Measurements from ENCODE around the gene NXPH1. TPM values are rescaled to one million over a fixed set of nuclear protein-coding genes. Genes with fewer than 3 reads are reported as not detected.

NXPH1 gene
- total RNA-seq, 4 donors from 2014 or later = not detected

DNA sequence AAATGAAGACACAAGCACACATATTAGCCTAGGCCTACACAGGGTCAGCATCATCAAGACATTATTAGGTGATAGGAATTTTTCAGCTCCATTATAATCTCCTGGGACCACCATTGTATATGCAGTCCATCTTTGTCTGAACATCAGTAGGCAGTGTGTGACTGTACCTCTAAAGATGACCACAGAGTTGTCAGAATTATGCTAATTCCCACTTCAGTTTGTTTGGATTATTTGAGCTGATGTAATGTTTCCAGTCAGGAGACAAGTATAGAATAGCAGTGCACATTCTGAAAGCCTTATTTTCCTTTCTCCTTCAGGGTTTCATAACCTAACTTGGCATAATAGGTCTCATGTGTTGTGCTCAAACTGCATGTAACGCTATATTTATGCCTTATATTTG is 306.4 kb downstream of the NXPH1 start:
- Histone ChIP-seq H3K36me3 (no peaks in the 10 kb centered on the region), H3K9me3 (peaks cover 8% of the 10 kb centered on the region), H3K27me3 (no peaks in the 10 kb centered on the region), H3K4me3 (no peak overlapping the region), H3K4me1 (no peaks in the 10 kb centered on the region), H3K27ac (no peak overlapping the region)
- 85% methylated on average over 1 of the region's 1 CpG for WGBS
- no peak for TF ChIP-seq POLR2AphosphoS5 (IDR thresholded peaks at IDR 0.05)
- TF ChIP-seq POLR2A (IDR thresholded peaks at IDR 0.05) = no peak
- TF ChIP-seq EP300 (IDR thresholded peaks at IDR 0.05) = no peak
- no peak for TF ChIP-seq CTCF (IDR thresholded peaks at IDR 0.05)
- no peak for DNase-seq (ENCODE audit: low spot score in 2 of 2)

GRCh38 chr7:8742837-8743236 is 309.4 kb downstream of the NXPH1 start:
- H3K4me3 ChIP-seq = no peak overlapping the region
- no peak for DNase-seq (ENCODE audit: low spot score in 2 of 2)
- WGBS = 91% methylated on average over 2 of the region's 2 CpGs
- H3K36me3 ChIP-seq = no peaks in the 10 kb centered on the region
- no peak overlapping the region for H3K27ac ChIP-seq
- no peak for TF ChIP-seq POLR2A (IDR thresholded peaks at IDR 0.05)
- H3K9me3 ChIP-seq = no peaks in the 10 kb centered on the region
- H3K4me1 ChIP-seq = no peaks in the 10 kb centered on the region
- H3K27me3 ChIP-seq = no peaks in the 10 kb centered on the region

- no peaks in the 10 kb centered on the region for H3K27me3 ChIP-seq
- no peaks in the 10 kb centered on the region for H3K36me3 ChIP-seq
- no peaks in the 10 kb centered on the region for H3K9me3 ChIP-seq
- H3K27ac ChIP-seq = no peak overlapping the region
- 42% methylated on average over 1 of the region's 1 CpG for WGBS
- H3K4me1 ChIP-seq = no peaks in the 10 kb centered on the region
- H3K4me3 ChIP-seq = no peak overlapping the region
- TF ChIP-seq POLR2AphosphoS5 (IDR thresholded peaks at IDR 0.05) = no peak
- no peak for TF ChIP-seq CTCF (IDR thresholded peaks at IDR 0.05)
- no peak for TF ChIP-seq POLR2A (IDR thresholded peaks at IDR 0.05)
- no peak for TF ChIP-seq EP300 (IDR thresholded peaks at IDR 0.05)
- no peak for DNase-seq (ENCODE audit: low spot score in 2 of 2)
Measured at GRCh38 chr7:8747338-8747737, 313.9 kb downstream of the NXPH1 start.

- no peak for DNase-seq (ENCODE audit: low spot score in 2 of 2)
- H3K9me3 ChIP-seq = no peaks in the 10 kb centered on the region
- 70% methylated on average over 4 of the region's 4 CpGs for WGBS
- H3K36me3 ChIP-seq = no peaks in the 10 kb centered on the region
- H3K4me1 ChIP-seq = no peaks in the 10 kb centered on the region
- no peak overlapping the region for H3K4me3 ChIP-seq
- no peak overlapping the region for H3K27ac ChIP-seq
- TF ChIP-seq EP300 (IDR thresholded peaks at IDR 0.05) = no peak
- TF ChIP-seq POLR2A (IDR thresholded peaks at IDR 0.05) = no peak
- no peak for TF ChIP-seq POLR2AphosphoS5 (IDR thresholded peaks at IDR 0.05)
- no peak for TF ChIP-seq CTCF (IDR thresholded peaks at IDR 0.05)
- H3K27me3 ChIP-seq = no peaks in the 10 kb centered on the region
Measured at GRCh38 chr7:8751557-8752231, 318.3 kb downstream of the NXPH1 start.

DNA sequence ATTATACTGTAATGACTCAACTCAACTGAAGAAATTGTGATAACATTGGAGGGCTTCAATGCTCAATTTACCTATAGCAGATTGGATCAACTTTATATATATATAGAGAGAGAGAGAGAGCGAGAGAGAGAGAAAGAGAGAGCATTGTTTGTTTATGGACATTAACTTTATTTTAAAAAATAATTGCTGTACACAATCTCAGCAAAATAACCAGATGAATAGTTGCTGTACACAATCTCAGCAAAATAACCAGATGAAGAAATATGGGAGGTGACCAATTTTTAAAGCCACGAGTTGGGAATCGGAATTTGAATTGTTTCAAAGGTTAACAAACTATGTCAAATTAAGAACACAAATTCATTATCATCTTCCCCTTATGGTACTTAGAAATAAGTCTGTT is 319.9 kb downstream of the NXPH1 start:
- no peaks in the 10 kb centered on the region for H3K27me3 ChIP-seq
- no peak for DNase-seq (ENCODE audit: low spot score in 2 of 2)
- TF ChIP-seq CTCF (IDR thresholded peaks at IDR 0.05) (no peak), POLR2AphosphoS5 (IDR thresholded peaks at IDR 0.05) (no peak), POLR2A (IDR thresholded peaks at IDR 0.05) (no peak), EP300 (IDR thresholded peaks at IDR 0.05) (no peak)
- WGBS = 92% methylated on average over 3 of the region's 3 CpGs
- H3K4me1 ChIP-seq = no peaks in the 10 kb centered on the region
- no peak overlapping the region for H3K27ac ChIP-seq
- no peak overlapping the region for H3K4me3 ChIP-seq
- no peaks in the 10 kb centered on the region for H3K9me3 ChIP-seq
- H3K36me3 ChIP-seq = no peaks in the 10 kb centered on the region

DNA sequence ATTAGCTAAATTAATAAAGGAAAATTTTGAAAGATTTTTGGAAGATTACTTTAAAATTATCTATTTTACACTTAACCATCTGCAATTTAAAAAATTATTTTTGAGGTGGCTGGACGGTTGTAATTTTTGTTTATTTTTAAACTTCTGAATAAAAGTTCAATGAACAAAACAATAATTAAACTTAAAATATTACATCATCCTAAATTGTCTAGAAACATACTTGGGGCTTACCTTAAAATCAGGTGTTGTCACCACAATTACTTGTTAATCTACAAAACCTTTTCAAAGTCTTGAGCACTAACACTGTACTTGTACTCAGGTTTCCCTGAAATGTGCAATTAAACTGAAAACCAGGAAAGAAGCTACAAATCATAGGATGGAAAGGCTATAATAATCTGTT is 328.3 kb downstream of the NXPH1 start:
- TF ChIP-seq POLR2A (IDR thresholded peaks at IDR 0.05) = no peak
- no peaks in the 10 kb centered on the region for H3K36me3 ChIP-seq
- no peaks in the 10 kb centered on the region for H3K9me3 ChIP-seq
- no peak overlapping the region for H3K4me3 ChIP-seq
- 80% methylated on average over 1 of the region's 1 CpG for WGBS
- no peak for DNase-seq (ENCODE audit: low spot score in 2 of 2)
- H3K27ac ChIP-seq = no peak overlapping the region
- H3K27me3 ChIP-seq = no peaks in the 10 kb centered on the region
- no peaks in the 10 kb centered on the region for H3K4me1 ChIP-seq
